GM12872 (cell line): ENCODE data around the gene TCF7L2.

Experiments used
- CTCF ChIP-seq: IDR thresholded peaks from 3 replicates; pipeline ENCODE4 v1.5.1; 2011; ENCODE audit warnings: low read depth, mild to moderate bottlenecking, low read length, moderate library complexity; ENCODE audit not compliant: insufficient read depth

Gene TCF7L2

GRCh38 chr10:113044016-113044755, 94.1 kb downstream of the TCF7L2 start:
- no peak for TF ChIP-seq CTCF

GRCh38 chr10:113045147-113046055, 95.4 kb downstream of the TCF7L2 start:
- no peak for TF ChIP-seq CTCF

GRCh38 chr10:113047151-113047550, 97.1 kb downstream of the TCF7L2 start:
- no peak for TF ChIP-seq CTCF

- TF ChIP-seq CTCF: no peak
Measured at GRCh38 chr10:113047605-113047962, 97.5 kb downstream of the TCF7L2 start.

GRCh38 chr10:113047963-113048781, 98.1 kb downstream of the TCF7L2 start:
- no peak for TF ChIP-seq CTCF

- no peak for TF ChIP-seq CTCF
Measured at GRCh38 chr10:113049881-113050280, 99.8 kb downstream of the TCF7L2 start.

- peak; percentile 26; the same call in 1 of the 3 replicates for TF ChIP-seq CTCF
Measured at GRCh38 chr10:113052076-113052830, 102.2 kb downstream of the TCF7L2 start.
